WTC11 (cell line): ENCODE measurements around the gene TPK1. TPM values are rescaled to one million over a fixed set of nuclear protein-coding genes. Genes with fewer than 3 reads are reported as not detected.

ENCODE experiments used
- ATAC-seq: fragments of 200-7000 bp; cut with Tn5 transposase; 2 replicates; pipeline ENCODE4 v1.10.0; 2021; ENCODE audit warnings: mild to moderate bottlenecking, moderate library complexity
- CTCF ChIA-PET: fragments of 300-600 bp; sonication (Branson Sonifier 250); formaldehyde crosslinking; loops from one replicate; lab custom pipeline; 2021; ENCODE audit warnings: antibody characterized with exemption; lab: Charles Lee
- POLR2A ChIA-PET: fragments of 350-600 bp; sonication (Branson Sonifier 250); formaldehyde crosslinking; loops from one replicate; lab custom pipeline; 2021; ENCODE audit warnings: antibody characterized with exemption; lab: Charles Lee
- DNase-seq: peaks from one replicate; pipeline ENCODE4 v3.0.0; 2021; ENCODE audit warnings: low spot score
- H3K27ac Mint-ChIP-seq: 2 replicates; pipeline ENCODE4 v1.8.0; 2021; ENCODE audit warnings: mixed read lengths
- H3K27me3 Mint-ChIP-seq: 2 replicates; pipeline ENCODE4 v1.8.0; 2021; ENCODE audit warnings: low read depth, mild to moderate bottlenecking, moderate library complexity, mixed read lengths
- H3K36me3 Mint-ChIP-seq: 2 replicates; pipeline ENCODE4 v1.8.0; 2021; ENCODE audit warnings: mixed read lengths
- H3K4me1 Mint-ChIP-seq: 2 replicates; pipeline ENCODE4 v1.8.0; 2022; ENCODE audit warnings: mixed read lengths
- H3K4me3 Mint-ChIP-seq: 2 replicates; pipeline ENCODE4 v1.8.0; 2021; ENCODE audit warnings: mild to moderate bottlenecking, moderate library complexity, mixed read lengths
- H3K9me3 Mint-ChIP-seq: 2 replicates; pipeline ENCODE4 v1.8.0; 2021; ENCODE audit warnings: mixed read lengths
- ATF1 ChIP-seq: sonication (generic); formaldehyde crosslinking; IDR thresholded peaks from 2 replicates; pipeline ENCODE4 v1.8.1; 2023; ENCODE audit warnings: mild to moderate bottlenecking, moderate library complexity, missing genetic modification reagents
- ATF6 ChIP-seq: sonication (generic); formaldehyde crosslinking; IDR thresholded peaks from 2 replicates; pipeline ENCODE4 v1.8.1; 2023; ENCODE audit warnings: mild to moderate bottlenecking, missing genetic modification reagents
- CBFB ChIP-seq: sonication (generic); formaldehyde crosslinking; IDR thresholded peaks from 2 replicates; pipeline ENCODE4 v1.8.1; 2022; ENCODE audit warnings: mild to moderate bottlenecking, low read depth, missing genetic modification reagents
- ETV6 ChIP-seq: sonication (generic); formaldehyde crosslinking; IDR thresholded peaks from 2 replicates; pipeline ENCODE4 v1.8.1; 2022; ENCODE audit warnings: mild to moderate bottlenecking, missing genetic modification reagents
- FOXP1 ChIP-seq: sonication (generic); formaldehyde crosslinking; IDR thresholded peaks from 2 replicates; pipeline ENCODE4 v1.8.0; 2022; ENCODE audit warnings: missing genetic modification reagents, mild to moderate bottlenecking, moderate library complexity, borderline replicate concordance
- HMGA2 ChIP-seq: fragments of 250-450 bp; sonication (Bioruptor Pico); IDR thresholded peaks from 2 replicates; pipeline ENCODE4 v1.4.0; 2021; ENCODE audit warnings: mild to moderate bottlenecking, moderate library complexity
- JUN ChIP-seq: sonication (generic); formaldehyde crosslinking; IDR thresholded peaks from 2 replicates; pipeline ENCODE4 v1.8.0; 2023; ENCODE audit warnings: mild to moderate bottlenecking, missing genetic modification reagents
- MYBL2 ChIP-seq: sonication (generic); formaldehyde crosslinking; IDR thresholded peaks from 2 replicates; pipeline ENCODE4 v1.8.1; 2023; ENCODE audit warnings: mild to moderate bottlenecking, moderate library complexity, missing genetic modification reagents
- NFE2L1 ChIP-seq: sonication (generic); formaldehyde crosslinking; IDR thresholded peaks from 2 replicates; pipeline ENCODE4 v1.8.1; 2023; ENCODE audit warnings: missing genetic modification reagents
- NFYB ChIP-seq: sonication (generic); formaldehyde crosslinking; conservative IDR thresholded peaks from 2 replicates; pipeline ENCODE4 v1.8.0; 2022; ENCODE audit warnings: low read depth, missing genetic modification reagents
- NR1H2 ChIP-seq: sonication (generic); formaldehyde crosslinking; IDR thresholded peaks from 2 replicates; pipeline ENCODE4 v1.9.0; 2021; ENCODE audit warnings: mild to moderate bottlenecking, moderate library complexity, missing genetic modification reagents
- RORB ChIP-seq: fragments of 250-450 bp; sonication (Bioruptor Pico); IDR thresholded peaks from 2 replicates; pipeline ENCODE4 v1.9.0; 2021; ENCODE audit warnings: mild to moderate bottlenecking
- SMAD3 ChIP-seq: sonication (generic); formaldehyde crosslinking; IDR thresholded peaks from 2 replicates; pipeline ENCODE4 v1.8.0; 2022; ENCODE audit warnings: missing genetic modification reagents, mild to moderate bottlenecking, borderline replicate concordance
- SOX15 ChIP-seq: fragments of 250-450 bp; sonication (Bioruptor Pico); IDR thresholded peaks from 2 replicates; pipeline ENCODE4 v1.9.0; 2021; ENCODE audit warnings: mild to moderate bottlenecking
- SP1 ChIP-seq: sonication (generic); formaldehyde crosslinking; conservative IDR thresholded peaks from 2 replicates; pipeline ENCODE4 v1.8.1; 2022; ENCODE audit warnings: missing genetic modification reagents
- TP53 ChIP-seq: sonication (generic); formaldehyde crosslinking; IDR thresholded peaks from 2 replicates; pipeline ENCODE4 v1.8.1; 2023; ENCODE audit warnings: mild to moderate bottlenecking, missing genetic modification reagents
- USF1 ChIP-seq: sonication (generic); formaldehyde crosslinking; IDR thresholded peaks from 2 replicates; pipeline ENCODE4 v1.8.0; 2022; ENCODE audit warnings: mild to moderate bottlenecking, missing genetic modification reagents
- USF2 ChIP-seq: sonication (generic); formaldehyde crosslinking; IDR thresholded peaks from 2 replicates; pipeline ENCODE4 v1.8.1; 2023; ENCODE audit warnings: mild to moderate bottlenecking, missing genetic modification reagents, moderate library complexity
- ZNF263 ChIP-seq: sonication (generic); formaldehyde crosslinking; IDR thresholded peaks from 2 replicates; pipeline ENCODE4 v1.8.1; 2022; ENCODE audit warnings: low read depth, mild to moderate bottlenecking, moderate library complexity, missing genetic modification reagents
- ZNF317 ChIP-seq: sonication (generic); formaldehyde crosslinking; IDR thresholded peaks from 2 replicates; pipeline ENCODE4 v1.8.1; 2023; ENCODE audit warnings: low read depth, mild to moderate bottlenecking, moderate library complexity, missing genetic modification reagents, borderline replicate concordance
- ZNF423 ChIP-seq: fragments of 250-450 bp; sonication (Bioruptor Pico); IDR thresholded peaks from 2 replicates; pipeline ENCODE4 v2.1.2; 2022; ENCODE audit warnings: mild to moderate bottlenecking, moderate library complexity
- ZNF512 ChIP-seq: sonication (generic); formaldehyde crosslinking; IDR thresholded peaks from 2 replicates; pipeline ENCODE4 v1.8.1; 2022; ENCODE audit warnings: missing genetic modification reagents, borderline replicate concordance
- total RNA-seq: library from RNA; stranded (reverse); gene quantifications from 3 replicates; pipeline ENCODE4 v1.2.3, GENCODE V29; 2021
- TF ChIP-seq, protein P1 (sequence below): sonication (generic); formaldehyde crosslinking; IDR thresholded peaks from 2 replicates; pipeline ENCODE4 v1.8.1; 2022; ENCODE audit warnings: low read depth, missing genetic modification reagents, borderline replicate concordance
- TF ChIP-seq, protein P2 (sequence below): fragments of 250-450 bp; sonication (Bioruptor Pico); IDR thresholded peaks from 2 replicates; pipeline ENCODE4 v1.9.0; 2021; ENCODE audit warnings: mild to moderate bottlenecking

TPK1 gene
- total RNA-seq, 1 experiment from 2014 or later = 2.7 TPM

- TF ChIP-seq CBFB (CRISPR knock-in tag) (no peak), MYBL2 (CRISPR knock-in tag) (no peak), ATF6 (no peak), SMAD3 (CRISPR knock-in tag) (no peak), TP53 (CRISPR knock-in tag) (no peak), USF1 (no peak), ZNF512 (CRISPR knock-in tag) (no peak), NR1H2 (CRISPR knock-in tag) (no peak), JUN (CRISPR knock-in tag) (no peak)
- TF ChIP-seq, protein P1, sequence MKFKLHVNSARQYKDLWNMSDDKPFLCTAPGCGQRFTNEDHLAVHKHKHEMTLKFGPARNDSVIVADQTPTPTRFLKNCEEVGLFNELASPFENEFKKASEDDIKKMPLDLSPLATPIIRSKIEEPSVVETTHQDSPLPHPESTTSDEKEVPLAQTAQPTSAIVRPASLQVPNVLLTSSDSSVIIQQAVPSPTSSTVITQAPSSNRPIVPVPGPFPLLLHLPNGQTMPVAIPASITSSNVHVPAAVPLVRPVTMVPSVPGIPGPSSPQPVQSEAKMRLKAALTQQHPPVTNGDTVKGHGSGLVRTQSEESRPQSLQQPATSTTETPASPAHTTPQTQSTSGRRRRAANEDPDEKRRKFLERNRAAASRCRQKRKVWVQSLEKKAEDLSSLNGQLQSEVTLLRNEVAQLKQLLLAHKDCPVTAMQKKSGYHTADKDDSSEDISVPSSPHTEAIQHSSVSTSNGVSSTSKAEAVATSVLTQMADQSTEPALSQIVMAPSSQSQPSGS (CRISPR knock-in tag) = no peak
Observed at GRCh38 chr7:144439717-144440205, 396.1 kb downstream of the TPK1 start (continued).

DNA sequence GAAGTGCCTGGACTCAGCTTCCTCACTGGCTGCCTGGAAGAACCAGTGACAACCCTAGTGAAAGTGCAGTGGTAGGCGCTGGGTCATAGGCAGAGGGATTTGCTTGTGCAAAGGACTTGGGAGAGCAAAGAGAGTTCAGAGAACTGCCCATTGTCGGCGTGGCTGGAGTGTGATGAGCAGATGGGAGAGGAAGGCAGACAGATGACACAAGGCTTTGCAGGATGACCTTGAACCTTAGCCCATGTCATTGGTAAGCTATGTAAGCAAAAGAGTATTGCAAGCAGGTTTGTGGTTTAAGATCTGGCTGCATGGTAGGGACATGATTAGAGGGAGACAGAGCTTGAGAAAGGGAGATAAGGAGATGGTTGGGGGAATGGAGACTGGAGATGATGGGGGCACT is 397.1 kb downstream of the TPK1 start:
- ChIA-PET POLR2A (no interaction called here), CTCF (no interaction called here)
- no peaks in the 10 kb centered on the region for H3K4me1 Mint-ChIP-seq
- DNase-seq = no peak
- H3K36me3 Mint-ChIP-seq = no peaks in the 10 kb centered on the region
- no peaks in the 10 kb centered on the region; the same call in 1 of the 2 replicates for H3K27me3 Mint-ChIP-seq
- H3K4me3 Mint-ChIP-seq = no peak overlapping the region
- no peak overlapping the region for H3K27ac Mint-ChIP-seq
- no peak for TF ChIP-seq SOX15 (CRISPR knock-in tag)
- no peak for TF ChIP-seq NFYB (CRISPR knock-in tag)
- TF ChIP-seq, protein P2, sequence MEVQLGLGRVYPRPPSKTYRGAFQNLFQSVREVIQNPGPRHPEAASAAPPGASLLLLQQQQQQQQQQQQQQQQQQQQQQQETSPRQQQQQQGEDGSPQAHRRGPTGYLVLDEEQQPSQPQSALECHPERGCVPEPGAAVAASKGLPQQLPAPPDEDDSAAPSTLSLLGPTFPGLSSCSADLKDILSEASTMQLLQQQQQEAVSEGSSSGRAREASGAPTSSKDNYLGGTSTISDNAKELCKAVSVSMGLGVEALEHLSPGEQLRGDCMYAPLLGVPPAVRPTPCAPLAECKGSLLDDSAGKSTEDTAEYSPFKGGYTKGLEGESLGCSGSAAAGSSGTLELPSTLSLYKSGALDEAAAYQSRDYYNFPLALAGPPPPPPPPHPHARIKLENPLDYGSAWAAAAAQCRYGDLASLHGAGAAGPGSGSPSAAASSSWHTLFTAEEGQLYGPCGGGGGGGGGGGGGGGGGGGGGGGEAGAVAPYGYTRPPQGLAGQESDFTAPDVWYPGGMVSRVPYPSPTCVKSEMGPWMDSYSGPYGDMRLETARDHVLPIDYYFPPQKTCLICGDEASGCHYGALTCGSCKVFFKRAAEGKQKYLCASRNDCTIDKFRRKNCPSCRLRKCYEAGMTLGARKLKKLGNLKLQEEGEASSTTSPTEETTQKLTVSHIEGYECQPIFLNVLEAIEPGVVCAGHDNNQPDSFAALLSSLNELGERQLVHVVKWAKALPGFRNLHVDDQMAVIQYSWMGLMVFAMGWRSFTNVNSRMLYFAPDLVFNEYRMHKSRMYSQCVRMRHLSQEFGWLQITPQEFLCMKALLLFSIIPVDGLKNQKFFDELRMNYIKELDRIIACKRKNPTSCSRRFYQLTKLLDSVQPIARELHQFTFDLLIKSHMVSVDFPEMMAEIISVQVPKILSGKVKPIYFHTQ (CRISPR knock-in tag) = no peak
- TF ChIP-seq, protein P1 (CRISPR knock-in tag) = no peak
- no peak for TF ChIP-seq USF2 (CRISPR knock-in tag)
- TF ChIP-seq NFE2L1 (CRISPR knock-in tag) = no peak
- TF ChIP-seq MYBL2 (CRISPR knock-in tag) = no peak
- TF ChIP-seq ZNF423 = no peak
- no peak for TF ChIP-seq FOXP1 (CRISPR knock-in tag)
- TF ChIP-seq ATF1 = no peak
- TF ChIP-seq ZNF263 = no peak
- TF ChIP-seq HMGA2 (CRISPR knock-in tag) = no peak
- no peak for TF ChIP-seq RORB
- TF ChIP-seq ETV6 (CRISPR knock-in tag) = no peak
- no peak for TF ChIP-seq ZNF317 (CRISPR knock-in tag)
- no peak for TF ChIP-seq SP1
- no peaks in the 10 kb centered on the region for H3K9me3 Mint-ChIP-seq
- no peak for ATAC-seq
